ENCODE measurements around the gene UTY. TPM values are rescaled to one million over a fixed set of nuclear protein-coding genes. Genes with fewer than 3 reads are reported as not detected.

The UTY gene
- total RNA-seq, 1 experiment from 2014 or later, result not detected

- no peak overlapping the region for H3T11ph ChIP-seq (ENCODE audit: low read length)
- no peak overlapping the region for H2BK15ac ChIP-seq (ENCODE audit: low read depth, low read length)
- no peak overlapping the region for H2AK5ac ChIP-seq (ENCODE audit: insufficient read length, low read length)
- no peak overlapping the region for H3K14ac ChIP-seq (ENCODE audit: insufficient read depth, low read length)
- H3K18ac ChIP-seq (ENCODE audit: insufficient read length, low read depth, low read length), result no peak overlapping the region
- Mint-ChIP-seq H3K27me3 (ENCODE audit: low read depth) (no peaks in the 10 kb centered on the region), H3K36me3 (ENCODE audit: insufficient read depth in 1 of 3, low read depth in 3 of 3) (no peaks in the 10 kb centered on the region), H3K4me3 (no peak overlapping the region), H3K9me3 (no peaks in the 10 kb centered on the region), H3K4me1 (no peaks in the 10 kb centered on the region), H3K27ac (no peak overlapping the region)
- no peak overlapping the region for H4K5ac ChIP-seq (ENCODE audit: insufficient read length, low read depth, low read length)
- H3K56ac ChIP-seq (ENCODE audit: insufficient read length, low read depth, low read length), result no peak overlapping the region
- H3K4me1 ChIP-seq (ENCODE audit: insufficient read depth, low read length), result no peaks in the 10 kb centered on the region
- no peak overlapping the region for H2AFZ ChIP-seq (ENCODE audit: low read length)
- H3K23ac ChIP-seq (ENCODE audit: insufficient read length, low read depth, low read length), result no peak overlapping the region
- no peak overlapping the region for H3K4ac ChIP-seq (ENCODE audit: low read depth, low read length)
- no peak for DNase-seq
- H2BK20ac ChIP-seq (ENCODE audit: low read depth, low read length, poor library complexity, severe bottlenecking), result no peak overlapping the region
- H3K79me2 ChIP-seq (ENCODE audit: insufficient read depth, low read length), result no peaks in the 10 kb centered on the region
- H3K79me1 ChIP-seq (ENCODE audit: insufficient read depth, low read depth, low read length, poor library complexity, severe bottlenecking), result no peaks in the 10 kb centered on the region
- H3K9me3 ChIP-seq (ENCODE audit: control insufficient read depth, low read depth, low read length), result no peaks in the 10 kb centered on the region
- H4K91ac ChIP-seq (ENCODE audit: insufficient read length, low read depth, low read length), result no peak overlapping the region
- H2BK12ac ChIP-seq (ENCODE audit: insufficient read length, low read depth, low read length), result no peak overlapping the region
- no peak overlapping the region for H3K4me2 ChIP-seq (ENCODE audit: insufficient read depth, insufficient read length, low read length)
- H4K20me1 ChIP-seq (ENCODE audit: control insufficient read depth, insufficient read depth, insufficient read length), result no peaks in the 10 kb centered on the region
- no peak overlapping the region for H3K9ac ChIP-seq (ENCODE audit: extremely low read depth, insufficient read length, low read length)
- no peak overlapping the region for H2BK120ac ChIP-seq (ENCODE audit: low read depth, low read length, poor library complexity, severe bottlenecking)
- no peak overlapping the region for H3K27ac ChIP-seq (ENCODE audit: insufficient read length, low read depth, low read length)
- WGBS (ENCODE audit: extremely low coverage, insufficient read length, low lambda C conversion rate), result no CpG with 5 or more reads among the region's 11 CpGs
- TF ChIP-seq CTCF (conservative IDR thresholded peaks at IDR 0.05), result no peak
- H4K8ac ChIP-seq (replicated peaks; ENCODE audit: insufficient read length, low read depth, low read length), result no peak overlapping the region
- H3K23me2 ChIP-seq (ENCODE audit: insufficient read length, low read depth, low read length, poor library complexity, severe bottlenecking), result no peaks in the 10 kb centered on the region
- no peak overlapping the region for H2BK5ac ChIP-seq (ENCODE audit: insufficient read length, low read length)
- H3K27me3 ChIP-seq (ENCODE audit: insufficient read depth, low read length), result no peaks in the 10 kb centered on the region
Observed at GRCh38 chrY:13450596-13451130, 29.2 kb downstream of the UTY start.
